Activated T-helper 1 cell treated with anti-CD3 and anti-CD28 coated beads, Interleukin-12 subunit alpha, Interleukin-12 subunit beta, Interleukin-2, Interleukin-4 antibody, amounts not matched to agents 30 ng/mL and 10 ng/mL and 1 ng/mL, durations not matched to agents 14 hours and 24 hours and 36 hours (primary cell): Measurements from ENCODE around the gene DDX39B. TPM values are rescaled to one million over a fixed set of nuclear protein-coding genes. Genes with fewer than 3 reads are reported as not detected.

ENCODE experiments used
- total RNA-seq: library from RNA; stranded (reverse); gene quantifications from 2 replicates; pipeline ENCODE4 v1.2.3, GENCODE V29; 2022

DDX39B gene
- total RNA-seq, 1 donor from 2014 or later, result 628 TPM

Other genes with a start within 250 kb of the DDX39B start
- 3,770 and 3,814 TPM in 2 replicates for gene HLA-B, start 184.8 kb downstream of the DDX39B start, total RNA-seq
- gene MICA, start 138.4 kb downstream of the DDX39B start, total RNA-seq, result 11.5 and 12.4 TPM in 2 replicates
- 36.1 and 37.5 TPM in 2 replicates for gene MICB, start 43.9 kb downstream of the DDX39B start, total RNA-seq
- not detected in 2 replicates for gene MCCD1, start 13.0 kb downstream of the DDX39B start, total RNA-seq
- 1.2 and 1.4 TPM in 2 replicates for gene ATP6V1G2, start 4.6 kb upstream of the DDX39B start, total RNA-seq
- gene NFKBIL1, start 5.6 kb upstream of the DDX39B start, total RNA-seq, result 18.2 and 18.9 TPM in 2 replicates
- 1,021 and 1,078 TPM in 2 replicates for gene LTA, start 30.3 kb upstream of the DDX39B start, total RNA-seq
- 427 and 430 TPM in 2 replicates for gene TNF, start 33.6 kb upstream of the DDX39B start, total RNA-seq
- gene LTB, start 40.4 kb upstream of the DDX39B start, total RNA-seq, result 270 and 277 TPM in 2 replicates
- gene LST1, start 44.3 kb upstream of the DDX39B start, total RNA-seq, result 63.0 and 66.6 TPM in 2 replicates
- gene NCR3, start 51.0 kb upstream of the DDX39B start, total RNA-seq, result 19.1 and 20.3 TPM in 2 replicates
- 55.5 and 61.5 TPM in 2 replicates for gene AIF1, start 73.2 kb upstream of the DDX39B start, total RNA-seq
- 281 and 283 TPM in 2 replicates for gene PRRC2A, start 78.7 kb upstream of the DDX39B start, total RNA-seq
- gene BAG6, start 110.7 kb upstream of the DDX39B start, total RNA-seq, result 319 and 323 TPM in 2 replicates
- 1.8 and 3.7 TPM in 2 replicates for gene APOM, start 113.9 kb upstream of the DDX39B start, total RNA-seq
- gene C6orf47, start 118.8 kb upstream of the DDX39B start, total RNA-seq, result 18.1 and 19.1 TPM in 2 replicates
- gene GPANK1, start 123.0 kb upstream of the DDX39B start, total RNA-seq, result 34.8 and 37.2 TPM in 2 replicates
- 302 and 308 TPM in 2 replicates for gene CSNK2B, start 124.1 kb upstream of the DDX39B start, total RNA-seq
- gene LY6G5B, start 128.0 kb upstream of the DDX39B start, total RNA-seq, result 29.5 and 35.1 TPM in 2 replicates
- 4.7 and 4.9 TPM in 2 replicates for gene LY6G5C, start 139.1 kb upstream of the DDX39B start, total RNA-seq
- gene ABHD16A, start 161.3 kb upstream of the DDX39B start, total RNA-seq, result 45.7 and 46.5 TPM in 2 replicates
- not detected in 2 replicates for gene LY6G6F, start 164.9 kb upstream of the DDX39B start, total RNA-seq
- not detected in 2 replicates for gene LY6G6D, start 173.3 kb upstream of the DDX39B start, total RNA-seq
- not detected in 2 replicates for gene LY6G6C, start 179.7 kb upstream of the DDX39B start, total RNA-seq
- not detected in 2 replicates for gene MPIG6B, start 181.4 kb upstream of the DDX39B start, total RNA-seq
- 4.9 and 5.7 TPM in 2 replicates for gene DDAH2, start 187.3 kb upstream of the DDX39B start, total RNA-seq
- 398 and 399 TPM in 2 replicates for gene CLIC1, start 194.5 kb upstream of the DDX39B start, total RNA-seq
- 80.5 and 83.4 TPM in 2 replicates for gene MSH5, start 198.0 kb upstream of the DDX39B start, total RNA-seq
- 16.7 and 17.0 TPM in 2 replicates for gene SAPCD1, start 220.7 kb upstream of the DDX39B start, total RNA-seq
- 2.9 and 5.0 TPM in 2 replicates for gene VWA7, start 235.3 kb upstream of the DDX39B start, total RNA-seq